ENCODE results near the gene DNAH17.

The DNAH17 gene

DNA sequence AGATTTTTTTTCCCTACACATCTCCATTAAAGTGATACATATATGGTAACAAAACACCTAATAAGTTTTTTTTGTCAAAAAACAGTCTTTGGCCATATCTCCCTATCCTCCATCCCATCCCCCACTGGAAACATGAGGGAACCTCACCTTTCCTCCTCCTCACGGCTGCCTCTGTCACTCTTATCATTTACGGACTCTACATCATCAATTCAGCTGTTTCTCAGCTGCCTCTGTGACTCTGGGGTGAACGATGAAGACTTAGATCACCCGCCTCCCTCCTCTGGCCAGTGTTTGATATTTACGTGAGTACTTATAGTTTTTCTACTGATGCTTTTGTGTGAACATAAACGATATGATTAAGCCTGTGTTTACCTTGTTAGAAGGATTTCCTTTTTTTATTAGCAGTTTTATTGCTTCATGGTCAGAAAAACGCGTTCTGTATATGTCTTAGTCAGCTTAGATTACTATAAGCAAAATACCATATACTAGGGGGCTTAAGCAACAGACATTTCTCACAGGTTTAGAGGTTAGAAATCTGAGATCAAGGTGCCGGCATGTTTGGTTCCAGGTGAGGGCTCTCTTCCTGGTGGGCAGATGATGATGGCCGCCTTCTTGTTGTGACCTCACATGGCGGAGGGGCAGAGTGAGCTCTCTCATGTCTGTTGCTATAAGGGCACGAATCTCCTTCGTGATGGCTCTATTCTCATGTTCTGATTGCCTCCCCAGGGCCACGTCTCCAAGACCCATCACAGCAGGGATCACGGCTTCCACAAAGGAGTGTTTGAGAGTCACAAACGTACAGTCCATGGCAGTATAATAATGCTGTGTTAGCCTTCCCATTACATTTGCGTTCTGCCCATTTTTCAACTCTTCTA, 32.1 kb downstream of the DNAH17 start:
- DNase-seq = no peak

DNA sequence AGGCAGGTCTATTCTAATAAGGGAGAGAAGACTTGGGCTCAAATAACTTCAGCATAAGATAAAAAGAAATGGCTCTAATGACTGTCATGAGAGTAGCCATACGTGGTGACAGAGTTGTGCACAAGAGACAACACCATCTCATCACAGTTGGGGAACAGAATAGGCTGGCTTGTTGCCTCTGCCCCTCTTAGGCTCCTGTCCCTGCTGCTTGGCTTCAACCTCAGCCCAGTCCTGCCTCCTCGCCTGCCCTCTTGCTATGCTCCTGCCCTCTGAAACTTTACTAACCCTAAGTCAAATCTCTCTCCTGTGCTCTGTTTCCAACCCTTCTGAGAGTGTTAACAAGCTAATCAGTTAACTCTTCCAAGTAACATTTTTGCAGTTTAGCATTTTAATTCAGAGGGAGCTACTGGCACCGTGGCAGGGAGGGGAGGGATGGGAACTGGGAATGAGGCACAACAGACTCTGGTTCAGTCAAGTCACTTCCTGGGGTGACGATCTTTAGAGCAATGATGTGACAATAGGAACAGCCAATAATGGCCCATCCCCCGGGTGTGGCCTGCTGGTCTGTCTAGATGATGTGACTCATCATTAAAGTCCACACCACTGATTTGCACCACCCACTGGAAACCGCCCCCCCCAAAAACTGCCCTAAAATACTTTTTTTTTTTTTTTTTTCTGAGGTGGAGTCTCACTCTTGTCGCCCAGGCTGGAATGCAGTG, 35.5 kb downstream of the DNAH17 start:
- DNase-seq = no peak

DNA sequence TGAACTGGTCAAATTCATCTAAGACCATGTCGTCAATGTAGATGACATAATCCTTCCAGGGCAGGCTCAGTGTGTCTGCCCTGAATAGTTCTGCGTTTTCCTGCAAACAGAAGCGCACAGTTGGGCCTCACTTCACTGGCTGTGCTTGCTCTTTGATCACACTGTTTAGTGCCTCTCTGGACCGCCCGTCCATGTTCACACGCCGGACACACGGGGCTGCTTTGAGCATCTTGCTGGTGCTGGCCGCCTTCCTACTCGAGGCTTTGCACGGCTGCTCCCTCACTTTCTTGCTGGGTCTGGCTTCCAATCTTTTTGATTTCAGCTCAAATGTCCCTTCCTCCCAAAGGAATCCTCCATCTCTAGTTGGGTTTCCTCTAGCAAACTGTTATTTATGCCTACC, 37.4 kb downstream of the DNAH17 start:
- DNase-seq = no peak

DNA sequence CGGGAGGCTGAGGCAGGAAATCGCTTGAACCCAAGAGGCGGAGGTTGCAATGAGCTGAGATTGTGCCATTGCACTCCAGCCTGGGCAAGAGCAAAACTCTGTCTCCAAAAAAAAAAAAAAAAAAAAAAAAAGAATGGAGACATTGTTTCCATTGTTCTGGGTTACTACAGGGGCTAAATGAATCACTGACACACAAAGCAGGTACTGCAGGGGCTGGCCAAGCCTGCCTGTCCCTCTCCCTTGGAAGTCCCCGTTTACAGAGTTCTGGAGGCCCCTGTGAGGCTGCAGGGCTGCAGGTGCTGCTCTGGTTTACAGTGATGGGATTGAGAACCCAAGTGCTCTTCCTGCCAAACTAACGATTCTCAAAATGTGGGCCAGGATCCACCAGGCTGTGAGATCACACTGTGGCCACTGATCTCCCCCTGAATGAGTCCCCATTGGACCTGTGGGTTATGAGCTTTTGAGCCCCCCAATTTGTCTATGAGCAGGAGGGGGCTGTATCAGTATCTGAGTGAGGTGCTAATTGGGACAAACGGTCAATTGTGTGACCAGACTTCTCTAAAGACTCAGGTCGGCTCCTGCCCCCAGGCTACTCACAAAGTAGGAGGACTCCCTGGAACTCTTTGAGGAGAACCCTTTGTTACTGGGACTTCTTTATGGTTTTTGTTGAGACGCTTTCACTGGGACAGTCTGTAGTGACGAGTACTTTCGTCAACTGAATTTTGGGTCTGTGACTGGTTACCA, 39.0 kb downstream of the DNAH17 start:
- no peak for DNase-seq

DNA sequence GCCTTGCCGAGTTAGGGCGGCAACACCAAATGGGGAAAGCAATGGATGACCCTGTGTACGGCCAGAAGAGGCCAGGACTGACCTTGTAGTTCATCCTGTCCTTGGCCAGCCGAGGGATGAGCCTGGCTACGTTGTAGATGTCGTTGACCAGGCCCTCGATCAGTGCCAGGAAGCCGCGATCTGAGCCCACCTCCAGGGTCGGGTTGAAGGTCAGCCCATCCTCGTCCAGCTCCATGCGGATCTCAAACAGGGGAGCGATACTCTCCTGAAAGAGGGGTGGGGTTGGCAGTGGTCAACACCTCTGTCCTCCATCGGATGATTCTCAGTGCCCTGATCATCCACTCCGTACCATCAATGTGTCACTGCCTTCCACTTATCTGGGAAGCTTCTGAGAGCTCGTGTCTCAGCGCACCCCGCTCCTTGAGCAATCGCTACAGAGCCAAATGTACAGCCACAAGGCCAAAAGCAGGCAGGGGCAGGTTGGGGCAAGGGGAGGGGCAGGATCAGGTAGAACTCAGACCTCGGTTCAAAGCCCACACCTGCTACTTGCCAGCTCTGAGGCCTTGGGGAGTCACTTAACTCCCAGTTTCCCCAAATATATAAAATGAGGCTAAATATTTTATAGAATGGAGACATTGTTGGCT, 39.9 kb downstream of the DNAH17 start:
- no peak for DNase-seq

DNA sequence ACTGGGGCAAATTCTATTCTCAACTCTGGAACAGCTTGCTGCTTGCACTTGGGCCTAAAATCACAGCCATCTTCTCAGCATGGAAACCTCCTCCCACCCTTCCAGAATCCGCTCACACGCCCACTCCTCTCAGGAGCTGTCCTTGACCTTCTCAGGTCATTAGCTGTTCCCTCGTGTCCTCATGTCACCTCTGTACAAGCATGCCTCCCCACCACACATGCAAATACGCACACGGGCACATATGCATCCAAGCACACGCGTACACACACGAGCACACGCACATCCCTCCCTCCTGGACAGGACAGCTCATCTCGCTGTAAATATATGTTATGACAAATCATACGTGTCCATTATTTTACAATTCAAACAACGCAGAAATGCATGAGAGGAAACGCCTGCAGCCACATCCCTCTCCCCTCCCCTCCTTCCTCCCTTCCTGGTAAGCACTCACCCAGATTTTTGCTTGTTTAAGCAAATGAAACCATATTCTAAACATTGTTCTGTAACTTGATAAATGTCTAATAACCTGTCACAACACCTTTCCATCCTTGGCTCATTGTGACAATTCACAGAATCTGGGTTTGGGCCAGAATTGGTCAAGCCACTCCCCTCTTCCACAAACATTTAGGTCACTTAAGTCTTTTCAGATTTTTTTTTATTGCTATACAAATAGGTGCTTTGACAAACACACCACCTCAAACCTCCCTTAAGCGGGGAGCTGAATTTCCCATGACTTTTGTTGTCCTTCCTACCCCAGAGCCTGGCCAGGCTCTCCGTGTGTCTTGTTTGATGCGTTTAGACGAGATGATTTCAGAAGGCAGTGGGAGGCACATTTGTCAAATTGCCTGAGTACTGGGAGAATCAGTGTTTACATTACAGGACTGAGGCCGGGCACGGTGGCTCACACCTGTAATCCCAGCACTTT, 41.7 kb downstream of the DNAH17 start:
- DNase-seq = peak; percentile 99

DNA sequence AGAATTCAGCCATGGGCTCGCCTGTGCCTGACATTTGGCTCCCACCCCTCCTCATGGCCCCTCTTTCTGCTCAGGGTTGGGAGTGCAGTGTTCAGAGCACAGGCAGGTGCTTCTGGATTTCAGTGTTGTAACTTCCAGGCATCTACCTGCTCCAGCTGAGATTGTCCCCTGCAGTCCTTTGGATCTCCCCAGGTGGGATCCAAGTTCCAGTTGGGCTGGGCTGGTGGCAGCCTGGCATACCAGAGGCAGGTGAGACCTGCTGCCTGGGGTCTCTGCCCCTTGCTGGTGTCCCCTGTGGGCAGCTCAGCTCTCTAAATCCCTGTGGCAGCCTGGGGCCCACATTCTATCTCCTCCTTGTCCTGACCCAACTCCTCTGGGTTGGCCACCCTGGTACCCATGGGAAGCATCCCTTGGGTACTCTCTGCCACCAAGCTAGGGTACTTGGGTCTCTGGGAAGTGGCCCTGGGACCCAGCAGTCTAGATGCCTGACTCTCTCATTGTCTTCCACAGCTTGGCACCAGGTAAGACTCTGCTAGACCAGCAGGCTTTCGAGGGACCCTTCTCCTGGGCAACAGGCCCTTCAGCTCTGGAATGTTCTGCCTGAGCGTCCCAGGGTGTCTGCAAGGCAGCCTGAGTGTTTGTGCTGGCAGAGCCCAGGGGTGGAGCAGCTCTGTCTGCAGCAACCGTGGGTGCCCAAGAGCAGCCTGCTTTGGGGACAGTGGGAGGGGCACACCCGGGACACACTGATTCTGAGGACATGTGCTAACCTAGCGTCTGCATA, 42.5 kb downstream of the DNAH17 start:
- DNase-seq = no peak

DNA sequence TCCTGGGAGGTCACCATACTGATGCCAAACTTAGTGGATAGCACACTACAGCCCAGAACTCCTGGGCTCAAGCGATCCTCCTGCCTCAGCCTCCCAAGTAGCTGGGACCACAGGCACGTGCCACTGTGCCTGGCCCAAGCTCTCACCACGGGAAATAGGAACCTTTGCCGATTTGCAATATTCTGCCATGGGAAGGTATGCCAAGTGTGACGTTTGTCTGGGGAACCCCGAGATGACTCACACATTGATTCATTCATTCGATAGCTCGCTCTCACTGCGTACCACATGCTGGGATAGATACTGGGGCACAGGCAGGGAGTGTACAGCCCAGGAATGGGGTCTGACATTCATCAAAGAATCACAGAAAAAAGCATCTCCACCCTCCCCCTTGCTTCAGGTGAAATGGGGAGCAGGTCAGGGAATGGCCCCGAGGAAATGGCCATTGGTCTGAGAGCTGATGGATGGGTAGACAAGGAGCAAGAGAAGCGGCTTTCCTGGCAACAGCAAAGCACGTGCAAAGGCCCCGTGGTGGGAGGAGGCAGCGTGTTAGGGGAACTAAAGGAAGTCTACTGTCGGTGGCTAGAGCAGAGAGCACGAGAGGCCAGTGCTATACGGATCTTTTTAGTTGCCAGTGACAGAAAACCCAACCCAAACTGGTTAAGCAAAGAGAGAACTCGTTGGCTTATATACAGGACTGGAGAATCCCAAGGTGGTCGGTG, 44.1 kb downstream of the DNAH17 start:
- DNase-seq = no peak

DNA sequence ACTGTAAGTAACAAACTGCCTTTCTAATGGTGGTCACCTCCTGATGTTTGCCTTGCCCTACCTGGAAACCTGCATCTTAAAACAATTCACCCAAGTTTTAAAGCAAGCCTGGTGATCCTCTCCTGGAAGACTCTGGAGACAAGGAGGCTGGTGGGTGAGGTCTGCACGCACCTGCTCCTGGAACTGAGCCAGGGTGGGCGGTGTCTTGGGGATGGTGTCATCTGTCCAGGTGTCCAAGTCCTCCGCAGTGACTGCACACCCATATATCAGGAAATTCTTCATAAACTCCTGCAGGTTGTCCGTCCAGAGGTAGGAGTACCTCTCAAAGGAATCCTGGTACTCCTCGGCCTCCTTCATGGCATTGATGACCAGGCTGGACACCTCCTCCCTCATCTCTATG, 44.9 kb downstream of the DNAH17 start:
- no peak for DNase-seq

DNA sequence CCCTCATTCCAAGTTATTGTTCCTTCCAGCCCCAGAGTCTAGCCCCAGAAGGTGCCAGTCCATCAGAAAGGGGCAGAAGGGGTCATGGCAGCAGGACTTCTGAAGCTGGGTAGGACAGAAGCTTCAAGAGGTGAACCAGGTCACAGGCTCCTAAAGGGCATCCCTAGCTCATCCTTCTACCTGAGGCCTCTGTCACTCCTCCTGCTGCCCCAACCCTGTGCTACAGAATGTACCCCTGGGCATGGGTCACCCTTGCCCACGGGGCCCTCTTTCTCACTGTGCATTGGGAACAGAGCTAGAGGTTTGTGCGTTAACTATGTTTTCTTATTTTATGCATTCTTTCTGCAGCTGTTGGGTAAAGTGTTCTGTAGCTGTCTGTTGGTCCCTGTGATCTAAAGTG, 46.5 kb downstream of the DNAH17 start:
- no peak for DNase-seq

DNA sequence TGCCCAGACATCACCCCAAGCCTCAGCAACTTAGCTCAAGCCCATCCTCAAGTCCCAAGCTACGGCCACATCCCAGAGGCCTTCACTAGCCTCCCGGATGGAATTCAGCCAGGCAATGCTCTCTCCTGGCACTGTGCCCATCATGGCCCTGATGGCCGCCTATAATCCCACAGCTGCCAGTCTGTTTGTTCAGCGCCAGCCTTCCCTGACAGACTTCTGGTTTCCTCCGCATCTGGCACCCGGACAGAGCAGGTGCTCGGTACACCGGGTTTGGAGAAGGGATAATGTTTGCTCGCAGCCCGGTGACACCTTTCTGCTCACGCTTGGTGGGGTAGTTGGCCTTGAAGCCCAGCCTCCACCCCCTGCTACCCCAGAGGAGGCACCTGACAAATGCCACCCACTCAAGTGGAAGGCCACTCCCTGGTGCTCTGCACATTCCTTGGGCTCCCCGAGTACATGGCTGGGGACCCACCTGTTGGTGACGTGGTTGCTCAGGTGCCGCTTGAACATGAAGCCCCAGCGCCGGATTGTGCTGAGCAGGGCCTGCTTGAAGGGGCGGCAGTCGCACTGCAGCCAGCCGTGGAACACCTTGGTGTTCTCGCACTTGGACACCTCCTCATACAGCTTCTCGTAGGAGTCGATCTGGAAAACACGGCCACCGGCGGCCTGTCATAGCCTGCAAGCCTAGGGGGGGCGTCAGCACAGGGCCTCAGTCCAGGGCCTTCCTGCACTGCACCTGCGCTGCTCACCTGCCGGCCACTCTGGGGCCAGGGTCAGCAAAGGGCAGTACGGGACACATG, 47.1 kb downstream of the DNAH17 start:
- peak; percentile 94 for DNase-seq

DNA sequence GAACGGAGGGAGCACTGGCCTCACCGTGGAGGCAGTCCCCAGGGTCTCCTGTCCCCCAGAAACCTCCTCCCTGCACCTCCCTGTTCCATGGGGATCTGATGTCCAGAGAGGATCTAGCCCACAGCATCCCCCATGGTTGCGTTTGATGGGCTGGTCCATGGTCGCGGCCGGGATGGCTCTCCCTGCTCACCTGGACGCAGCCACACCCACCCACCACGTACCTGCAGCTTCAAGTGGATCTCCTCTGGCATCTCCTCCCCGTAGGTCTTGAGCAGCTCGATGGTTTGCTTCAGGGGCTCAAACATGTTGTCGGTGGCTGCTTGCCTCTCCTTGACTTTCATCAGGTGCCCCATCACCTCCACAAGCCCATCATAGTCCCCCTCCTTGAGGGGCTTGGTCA, 47.9 kb downstream of the DNAH17 start:
- no peak for DNase-seq

DNA sequence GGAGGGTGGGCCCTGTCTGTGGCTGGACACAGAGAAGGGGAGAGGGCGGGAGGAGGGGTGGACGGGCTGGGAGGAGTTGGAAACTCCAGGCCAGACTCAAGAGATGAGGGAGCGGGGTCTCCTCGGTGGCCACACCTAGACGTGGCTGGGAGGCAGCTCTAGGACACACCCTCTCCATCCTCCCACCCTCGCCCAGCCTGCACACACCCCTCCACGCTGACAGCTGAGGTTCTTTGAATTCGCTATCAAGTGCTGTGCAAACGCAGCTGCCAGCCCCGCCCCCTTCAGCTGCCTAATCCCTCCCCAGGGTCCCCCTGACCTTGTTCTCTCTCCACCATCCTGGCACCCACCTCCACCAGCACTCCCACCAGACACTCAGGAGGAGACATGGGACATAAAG, 48.7 kb downstream of the DNAH17 start:
- DNase-seq = peak; percentile 9

DNA sequence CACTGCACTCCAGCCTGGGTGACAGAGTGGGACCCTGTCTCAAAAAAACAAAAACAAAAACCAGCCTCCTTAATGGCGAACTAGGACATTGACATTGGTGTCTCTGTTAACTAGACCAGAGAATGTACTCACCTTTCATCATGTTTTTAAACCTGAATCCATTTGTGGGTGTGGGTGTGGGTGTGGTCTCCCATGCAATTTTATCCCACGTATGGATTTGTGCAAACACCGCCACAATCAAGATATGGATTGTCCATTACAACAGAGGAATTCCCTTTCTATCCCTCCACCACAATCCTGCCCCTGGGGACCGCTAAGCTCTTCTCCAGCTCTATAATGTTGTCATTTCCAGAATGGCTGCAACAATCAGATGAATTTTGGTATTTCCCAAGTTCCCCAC, 49.9 kb downstream of the DNAH17 start:
- no peak for DNase-seq

DNA sequence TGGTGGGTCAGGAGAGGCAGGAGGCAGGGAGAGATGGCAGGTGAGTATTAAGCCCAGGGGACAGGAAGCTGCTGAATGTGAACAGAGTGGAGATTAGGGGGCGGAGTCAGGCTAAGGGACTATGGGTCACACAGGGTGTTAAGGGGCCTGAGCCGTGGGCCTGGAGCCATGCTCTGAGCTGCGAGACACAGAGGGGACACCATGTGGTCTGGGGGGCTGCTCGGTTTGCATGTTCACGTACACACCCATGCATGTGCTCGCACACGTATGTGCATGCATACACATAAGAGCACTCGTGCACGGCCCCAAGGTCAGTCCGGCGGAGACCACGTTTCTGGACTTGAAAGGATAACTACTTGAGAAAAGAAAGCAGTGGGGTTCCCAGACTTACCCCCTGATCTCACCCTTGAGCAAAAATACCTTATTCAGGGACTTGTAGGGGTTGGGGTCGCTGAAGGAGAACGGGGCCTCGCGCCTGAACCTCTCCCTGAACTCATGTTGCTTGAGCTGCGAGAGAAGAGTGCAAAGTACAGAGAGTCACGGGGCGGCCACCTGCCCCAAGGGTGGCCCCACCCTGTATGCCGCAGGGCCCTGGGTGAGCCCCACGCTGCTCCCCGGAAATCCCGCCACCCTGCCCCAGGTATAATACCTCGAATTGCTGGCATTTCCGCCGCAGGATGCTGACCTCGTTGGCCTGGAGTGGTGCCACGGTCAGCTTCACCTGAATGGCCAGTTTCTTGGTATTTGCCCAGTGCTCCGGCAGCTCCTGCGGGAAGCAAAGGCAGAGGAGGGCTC, 50.8 kb downstream of the DNAH17 start:
- DNase-seq = no peak

DNA sequence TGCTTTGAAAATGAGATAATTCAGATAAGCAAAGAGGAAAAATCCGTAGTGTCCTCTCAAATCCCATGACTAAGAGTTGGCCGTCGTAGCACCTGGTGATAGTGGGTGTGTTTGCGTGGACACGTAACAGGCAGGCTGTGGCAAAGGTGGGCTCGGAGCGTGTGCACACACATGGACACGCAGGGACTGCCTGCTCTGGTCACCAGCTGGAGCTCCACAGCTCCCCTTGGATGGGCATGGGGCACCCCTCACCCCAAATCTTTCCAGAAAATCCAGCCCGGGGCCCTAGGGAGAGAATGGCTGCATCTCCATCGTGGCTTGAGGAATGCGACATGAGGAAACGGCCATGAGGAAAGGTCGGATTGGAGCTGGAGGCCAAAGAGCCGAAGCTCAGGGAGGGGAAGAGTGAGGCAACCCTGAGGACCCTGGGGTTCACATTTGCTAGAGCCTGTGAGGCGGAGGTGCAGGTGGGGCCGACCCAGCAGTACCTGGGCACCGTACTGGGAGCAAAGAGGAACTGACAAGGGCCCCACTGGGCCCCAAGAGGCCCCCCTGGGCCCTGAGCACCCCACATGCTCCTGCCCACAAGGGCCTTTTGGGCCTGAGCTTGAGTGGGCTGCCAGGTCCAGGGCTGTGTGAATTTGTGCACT, 51.6 kb downstream of the DNAH17 start:
- DNase-seq = no peak

DNA sequence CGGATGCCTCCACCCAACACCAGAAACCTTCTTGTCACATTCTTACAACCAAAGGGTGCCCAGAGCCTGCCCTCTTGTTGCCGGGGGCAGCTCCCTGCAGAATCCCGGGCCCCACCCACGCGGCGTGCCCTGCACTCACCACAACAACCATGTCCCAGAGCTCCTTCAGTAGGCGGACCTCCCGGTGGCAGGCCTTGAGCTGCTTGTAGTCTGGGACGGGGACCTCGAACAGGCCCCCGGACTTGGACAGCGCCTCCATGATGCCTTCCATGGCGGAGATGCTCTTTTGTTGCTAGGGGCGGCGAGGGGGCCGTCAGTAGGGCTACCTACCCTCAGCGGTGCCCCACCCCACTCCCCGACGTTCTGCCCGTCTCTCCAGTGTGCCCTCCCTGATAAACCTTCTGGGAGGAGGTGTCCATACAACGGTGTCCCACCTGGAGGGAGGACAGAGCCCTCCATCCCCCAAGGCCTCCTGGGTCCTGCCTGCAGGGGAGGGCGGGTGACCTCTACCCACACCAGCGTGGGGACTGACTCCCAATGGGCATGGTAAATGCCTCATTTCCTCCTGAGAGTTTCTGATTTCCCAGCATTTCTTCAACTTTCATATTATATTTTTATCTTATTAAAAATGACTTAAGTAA, 52.2 kb downstream of the DNAH17 start:
- no peak for DNase-seq
